HepG2 (cell line): ENCODE results near the gene ADARB1. TPM values are rescaled to one million over a fixed set of nuclear protein-coding genes. Genes with fewer than 3 reads are reported as not detected.

Experiments used
- ATAC-seq: fragments of 200-7000 bp; cut with Tn5 transposase; 3 replicates; pipeline ENCODE4 v1.9.1; 2020; ENCODE audit warnings: mild to moderate bottlenecking, moderate library complexity
- BruUV-seq: library from RNA; stranded (reverse); fragments of 400-500 nt; replicated peaks from 2 replicates; lab custom pipeline; 2021; lab: Mats Ljungman, UMichigan
- CTCF ChIA-PET: fragments of 300-600 bp; formaldehyde crosslinking; extraction: SDS; loops from one replicate; lab custom pipeline; 2021; ENCODE audit warnings: low total read pairs, inconsistent platforms, low intra/inter-chr PET ratio; lab: Yijun Ruan, JAX
- POLR2A ChIA-PET: fragments of 350-600 bp; sonication (Branson Sonifier 250); formaldehyde crosslinking; loops from one replicate; lab custom pipeline; 2020; ENCODE audit warnings: antibody characterized with exemption, inconsistent platforms; lab: Yijun Ruan, JAX
- DNase-seq: peaks from one replicate; pipeline ENCODE4 v3.0.0-alpha.2; 2015; ENCODE audit warnings: low spot score
- FAIRE-seq: peaks from 3 replicates; lab custom pipeline; 2011; peaks lifted over from hg19 to GRCh38; lab: Jason Lieb, UNC
- H2AFZ ChIP-seq: one replicate; pipeline ENCODE4 v1.6.1; 2011; ENCODE audit warnings: low read length, inconsistent platforms
- H3K27ac ChIP-seq: fragments of 300-600 bp; 3 replicates; pipeline ENCODE4 v1.8.0; 2011; ENCODE audit warnings: mixed run types, mild to moderate bottlenecking, mixed read lengths, low read length, inconsistent platforms; ENCODE audit not compliant: insufficient read depth; ENCODE audit errors: extremely low read length
- H3K27me3 ChIP-seq, 2 experiments: fragments of 200-600 bp in 1 of 2; 2 replicates in 1 of 2; 3 replicates in 1 of 2; pipeline versions ENCODE4 v1.6.0 to v1.8.0; 2011; ENCODE audit warnings: low read length in 2 of 2, mild to moderate bottlenecking in 2 of 2, moderate library complexity in 2 of 2, inconsistent platforms in 1 of 2; ENCODE audit not compliant: insufficient read depth in 2 of 2, control insufficient read depth in 1 of 2
- H3K36me3 ChIP-seq, 2 experiments: fragments of 200-600 bp in 1 of 2; replicated peaks in 1 of 2; 2 replicates in 1 of 2; 3 replicates in 1 of 2; pipeline versions ENCODE4 v1.5.1 to v1.8.0; 2011; ENCODE audit warnings: low read length in 2 of 2, inconsistent platforms in 1 of 2; ENCODE audit not compliant: insufficient read depth in 2 of 2, control insufficient read depth in 1 of 2
- H3K4me1 ChIP-seq: 2 replicates; pipeline ENCODE4 v1.5.1; 2012; ENCODE audit warnings: low read length, inconsistent platforms; ENCODE audit not compliant: insufficient read depth
- H3K4me2 ChIP-seq: 2 replicates; pipeline ENCODE4 v1.6.0; 2011; ENCODE audit warnings: low read depth, low read length, inconsistent platforms
- H3K4me3 ChIP-seq, 3 experiments: fragments of 200-600 bp in 1 of 3; sonication (generic), shearing (Covaris generic) in 1 of 3; replicated peaks in 1 of 3; 2 replicates each; pipeline ENCODE4 v1.5.1; 2011 to 2016; ENCODE audit warnings: low read length in 3 of 3, inconsistent platforms in 2 of 3, low read depth in 2 of 3, mild to moderate bottlenecking in 2 of 3, control low read depth in 1 of 3, mixed read lengths in 1 of 3; ENCODE audit not compliant: insufficient read depth in 1 of 3
- H3K79me2 ChIP-seq: one replicate; pipeline ENCODE4 v1.6.1; 2011; ENCODE audit warnings: low read length, inconsistent platforms; ENCODE audit not compliant: insufficient read depth
- H3K9ac ChIP-seq: 2 replicates; pipeline ENCODE4 v1.6.0; 2011; ENCODE audit warnings: mild to moderate bottlenecking, low read depth, low read length, inconsistent platforms; ENCODE audit not compliant: insufficient read depth
- H3K9me3 ChIP-seq: 2 replicates; pipeline ENCODE4 v1.5.1; 2012; ENCODE audit warnings: mild to moderate bottlenecking, low read length
- H4K20me1 ChIP-seq: 2 replicates; pipeline ENCODE4 v1.6.0; 2011; ENCODE audit warnings: inconsistent platforms, mild to moderate bottlenecking, low read length, moderate library complexity; ENCODE audit not compliant: insufficient read depth
- GATAD1 ChIP-seq: IDR thresholded peaks from 2 replicates; pipeline ENCODE4 v1.6.1; 2016; ENCODE audit warnings: missing genetic modification reagents, missing compliant biosample characterization
- HNRNPH1 ChIP-seq: fragments of 200-400 bp; formaldehyde crosslinking; optimal IDR thresholded peaks from 2 replicates; pipeline ENCODE3; 2017; ENCODE audit warnings: mild to moderate bottlenecking, low read depth, low read length
- MED1 ChIP-seq: sonication (generic); formaldehyde crosslinking; IDR thresholded peaks from 2 replicates; pipeline ENCODE4 v1.4.0; 2020; ENCODE audit warnings: missing genetic modification reagents
- NFATC3 ChIP-seq: sonication (generic); formaldehyde crosslinking; IDR thresholded peaks from 2 replicates; pipeline ENCODE4 v1.5.1; 2020; ENCODE audit warnings: mild to moderate bottlenecking, missing genetic modification reagents
- PITX1 ChIP-seq: sonication (generic); formaldehyde crosslinking; IDR thresholded peaks from 2 replicates; pipeline ENCODE4 v1.5.1; 2020; ENCODE audit warnings: mild to moderate bottlenecking, missing genetic modification reagents
- PLSCR1 ChIP-seq: sonication (generic); formaldehyde crosslinking; IDR thresholded peaks from 2 replicates; pipeline ENCODE4 v1.5.0; 2020; ENCODE audit warnings: missing genetic modification reagents, mild to moderate bottlenecking, borderline replicate concordance
- RBFOX2 ChIP-seq: fragments of 200-400 bp; formaldehyde crosslinking; IDR thresholded peaks from 2 replicates; pipeline ENCODE4 v1.6.1; 2017; ENCODE audit warnings: low read depth, mild to moderate bottlenecking, low read length
- SAFB2 ChIP-seq: sonication (generic); formaldehyde crosslinking; IDR thresholded peaks from 2 replicates; pipeline ENCODE4 v1.5.1; 2020; ENCODE audit warnings: missing genetic modification reagents, low read depth, mild to moderate bottlenecking, borderline replicate concordance
- SIX1 ChIP-seq: sonication (generic); formaldehyde crosslinking; IDR thresholded peaks from 2 replicates; pipeline ENCODE4 v1.4.0; 2020; ENCODE audit warnings: missing genetic modification reagents, borderline replicate concordance
- SPEN ChIP-seq: sonication (generic); formaldehyde crosslinking; IDR thresholded peaks from 2 replicates; pipeline ENCODE4 v1.5.1; 2020; ENCODE audit warnings: low read depth, mild to moderate bottlenecking, missing genetic modification reagents
- ZMYM4 ChIP-seq: sonication (generic); formaldehyde crosslinking; IDR thresholded peaks from 2 replicates; pipeline ENCODE4 v1.8.1; 2023; ENCODE audit warnings: mild to moderate bottlenecking, missing genetic modification reagents
- ZNF552 ChIP-seq: sonication (generic); formaldehyde crosslinking; IDR thresholded peaks from 2 replicates; pipeline ENCODE4 v1.9.0; 2022; ENCODE audit warnings: missing genetic modification reagents, mild to moderate bottlenecking, borderline replicate concordance
- ZNF776 ChIP-seq: sonication (generic); formaldehyde crosslinking; IDR thresholded peaks from 2 replicates; pipeline ENCODE4 v1.4.0; 2020; ENCODE audit warnings: mild to moderate bottlenecking, missing genetic modification reagents
- WGBS: methylation state at CpG from one replicate; pipeline ENCODE4 v1.1.6; 2017; ENCODE audit warnings: low lambda C conversion rate; 5-methylcytosine and 5-hydroxymethylcytosine counted together
- in situ Hi-C: cut with HindIII; loops from 2 replicates; pipeline ENCODE4 v1.10.0; 2017; ENCODE audit warnings: low pct_unique_long_range_greater_than_20kb; ENCODE audit not compliant: extremely low pct_ligation_motif_present
- intact Hi-C: fragments of 100-400 bp; cut with micrococcal nuclease; formaldehyde crosslinking; loops from one replicate; pipeline ENCODE4 v1.10.0; 2022; ENCODE audit not compliant: unreplicated experiment
- polyA plus RNA-seq, 8 experiments: library from polyadenylated mRNA; depleted of rRNA in 3 of 8; stranded (reverse) in 7 of 8; unstranded in 1 of 8; fragments of >200 nt; fragmentation: Illumina TruSeq in 4 of 8; extraction: Trizol in 4 of 8; gene quantifications; 2 replicates each; pipeline versions ENCODE4 v1.2.1 to v1.2.3, GENCODE V29; 2011 to 2016; ENCODE audit warnings: low read depth in 4 of 8, missing spikeins in 1 of 8, mixed read lengths in 1 of 8; ENCODE audit not compliant: insufficient read depth in 1 of 8
- total RNA-seq, 5 experiments: library from RNA; depleted of rRNA; stranded (reverse); fragments of >200 nt; fragmentation: Illumina TruSeq; extraction: Trizol; gene quantifications; 2 replicates each; pipeline ENCODE4 v1.2.3, GENCODE V29; 2016; ENCODE audit warnings: low read depth in 1 of 5
- TF ChIP-seq, protein P1 (sequence below): sonication (generic); formaldehyde crosslinking; IDR thresholded peaks from 2 replicates; pipeline ENCODE4 v1.5.0; 2020; ENCODE audit warnings: missing genetic modification reagents, mild to moderate bottlenecking, borderline replicate concordance
- TF ChIP-seq, protein P2 (sequence below): sonication (generic); formaldehyde crosslinking; IDR thresholded peaks from 2 replicates; pipeline ENCODE4 v1.4.0; 2020; ENCODE audit warnings: missing genetic modification reagents, borderline replicate concordance

ADARB1 gene
- total and polyA plus RNA-seq, 2 of the 13 experiments (the other 11 are each of a cell fraction or from before 2014, with no cell fraction given), result 6.6 to 10.0 TPM

- Histone ChIP-seq H3K4me1 (0 out of 2 replicates have a peak, but pooled peaks cover 7% of the 10 kb centered on the region), H2AFZ (no peak overlapping the region), H3K4me2 (no peak overlapping the region), H3K36me3 (peaks cover 0 to 12% of the 10 kb centered on the region in 2 experiments; a peak in 1 of 5 replicates), H3K4me3 (no peak overlapping the region), H4K20me1 (no peaks in the 10 kb centered on the region), H3K27ac (no peak overlapping the region), H3K9me3 (no peaks in the 10 kb centered on the region), H3K9ac (no peak overlapping the region), H3K79me2 (peaks cover 2% of the 10 kb centered on the region), H3K27me3 (no peaks in the 10 kb centered on the region)
- CTCF ChIA-PET, result no interaction called here
- FAIRE-seq (no peak), ATAC-seq (no peak), DNase-seq (no peak)
- in situ Hi-C loops (no loop called here), intact Hi-C loops (no loop called here)
- TF ChIP-seq HNRNPH1 (no peak), NFATC3 (no peak), MED1 (CRISPR knock-in tag) (no peak), PITX1 (CRISPR knock-in tag) (no peak)
- 96% methylated on average over 7 of the region's 7 CpGs for WGBS
- POLR2A ChIA-PET, result no interaction called here
- BruUV-seq, result no TSS peak
Measured at GRCh38 chr21:45084121-45084520, 9.7 kb downstream of the ADARB1 start.

DNA sequence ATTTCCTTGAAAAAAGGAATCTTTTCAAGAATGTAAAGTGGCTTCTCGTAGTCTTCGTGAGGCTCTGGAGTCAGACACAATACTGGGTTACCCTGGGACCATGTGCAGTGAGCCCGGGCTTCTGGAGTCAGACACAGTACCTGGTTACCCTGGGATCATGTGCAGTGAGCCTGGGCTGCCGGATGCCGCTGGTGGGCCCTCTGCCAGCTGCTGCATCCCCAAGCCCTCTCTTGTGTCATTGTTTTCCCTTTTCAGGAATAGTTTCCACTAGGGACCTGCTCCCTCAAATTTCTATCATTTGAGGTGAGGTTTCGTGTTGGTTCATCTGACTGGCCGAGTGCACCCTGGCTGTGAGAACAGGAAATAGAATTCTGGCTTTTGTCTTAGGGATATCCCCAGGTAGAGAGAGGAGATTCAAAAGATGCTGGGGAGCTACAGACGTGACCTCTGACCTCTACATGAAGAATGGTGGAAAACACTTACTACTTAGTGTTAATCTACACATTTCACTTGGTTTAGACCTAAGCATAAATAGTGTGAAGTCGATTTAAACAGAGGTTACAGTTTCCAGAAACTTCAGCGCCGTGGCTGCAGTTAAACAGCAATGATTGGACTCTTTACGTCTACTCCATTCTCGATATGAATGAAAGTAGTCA lies 10.6 kb downstream of the ADARB1 start:
- ATAC-seq, result no peak
- Histone ChIP-seq H3K4me2 (no peak overlapping the region), H3K9ac (no peak overlapping the region), H3K79me2 (peaks cover 2% of the 10 kb centered on the region), H3K36me3 (peaks cover 0 to 12% of the 10 kb centered on the region in 2 experiments; a peak in 1 of 5 replicates), H4K20me1 (no peaks in the 10 kb centered on the region; the same call in 1 of the 2 replicates), H3K4me1 (0 out of 2 replicates have a peak, but pooled peaks cover 7% of the 10 kb centered on the region), H2AFZ (no peak overlapping the region), H3K9me3 (no peaks in the 10 kb centered on the region)
- in situ Hi-C loops, result no loop called here
- POLR2A ChIA-PET, result no interaction called here
- 88% methylated on average over 13 of the region's 13 CpGs for WGBS
- no peak for DNase-seq
- CTCF ChIA-PET, result no interaction called here
- no peak for TF ChIP-seq GATAD1 (CRISPR knock-in tag)
- no peak for TF ChIP-seq ZMYM4 (CRISPR knock-in tag)
- no peak for TF ChIP-seq SAFB2 (CRISPR knock-in tag)
- no peak for TF ChIP-seq ZNF552 (CRISPR knock-in tag)
- TF ChIP-seq SPEN (CRISPR knock-in tag), result no peak
- TF ChIP-seq SIX1 (CRISPR knock-in tag), result no peak
- TF ChIP-seq, protein P1, sequence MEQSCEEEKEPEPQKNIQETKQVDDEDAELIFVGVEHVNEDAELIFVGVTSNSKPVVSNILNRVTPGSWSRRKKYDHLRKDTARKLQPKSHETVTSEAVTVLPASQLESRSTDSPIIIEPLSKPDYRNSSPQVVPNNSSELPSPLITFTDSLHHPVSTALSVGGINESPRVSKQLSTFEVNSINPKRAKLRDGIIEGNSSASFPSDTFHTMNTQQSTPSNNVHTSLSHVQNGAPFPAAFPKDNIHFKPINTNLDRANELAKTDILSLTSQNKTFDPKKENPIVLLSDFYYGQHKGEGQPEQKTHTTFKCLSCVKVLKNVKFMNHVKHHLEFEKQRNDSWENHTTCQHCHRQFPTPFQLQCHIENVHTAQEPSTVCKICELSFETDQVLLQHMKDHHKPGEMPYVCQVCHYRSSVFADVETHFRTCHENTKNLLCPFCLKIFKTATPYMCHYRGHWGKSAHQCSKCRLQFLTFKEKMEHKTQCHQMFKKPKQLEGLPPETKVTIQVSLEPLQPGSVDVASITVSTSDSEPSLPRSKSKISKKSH (CRISPR knock-in tag), result no peak
- TF ChIP-seq RBFOX2, result no peak
- no peak for TF ChIP-seq PLSCR1 (CRISPR knock-in tag)
- no peak for TF ChIP-seq ZNF776 (CRISPR knock-in tag)
- TF ChIP-seq, protein P2, sequence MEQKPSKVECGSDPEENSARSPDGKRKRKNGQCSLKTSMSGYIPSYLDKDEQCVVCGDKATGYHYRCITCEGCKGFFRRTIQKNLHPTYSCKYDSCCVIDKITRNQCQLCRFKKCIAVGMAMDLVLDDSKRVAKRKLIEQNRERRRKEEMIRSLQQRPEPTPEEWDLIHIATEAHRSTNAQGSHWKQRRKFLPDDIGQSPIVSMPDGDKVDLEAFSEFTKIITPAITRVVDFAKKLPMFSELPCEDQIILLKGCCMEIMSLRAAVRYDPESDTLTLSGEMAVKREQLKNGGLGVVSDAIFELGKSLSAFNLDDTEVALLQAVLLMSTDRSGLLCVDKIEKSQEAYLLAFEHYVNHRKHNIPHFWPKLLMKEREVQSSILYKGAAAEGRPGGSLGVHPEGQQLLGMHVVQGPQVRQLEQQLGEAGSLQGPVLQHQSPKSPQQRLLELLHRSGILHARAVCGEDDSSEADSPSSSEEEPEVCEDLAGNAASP (CRISPR knock-in tag), result no peak
- TF ChIP-seq, all 625 proteins: peak for 0
- no peaks in the 10 kb centered on the region for H3K27me3 ChIP-seq
- no peak overlapping the region for H3K4me3 ChIP-seq
- BruUV-seq, result no TSS peak
- H3K27ac ChIP-seq, result no peak overlapping the region
- intact Hi-C loops, result no loop called here
- no peak for FAIRE-seq
